Transverse colon (tissue), 4 donors: ENCODE data around the gene GSKIP.
A peak's percentile ranks its signal among the peaks of the same experiment; 100 is the strongest.

Experiments used
- CTCF ChIP-seq, 5 experiments: fragments of 200-600 bp in 3 of 5; fragments of 450-650 bp in 2 of 5; sonication (generic) in 3 of 5; IDR thresholded peaks; 1 replicate in 2 of 5; 2 replicates in 3 of 5; pipeline ENCODE4 v1.5.1; 2016 to 2017; ENCODE audit warnings: antibody characterized with exemption in 5 of 5, inconsistent platforms in 3 of 5, mild to moderate bottlenecking in 2 of 5, moderate library complexity in 1 of 5
- POLR2AphosphoS5 ChIP-seq, 3 donors: sonication (generic); formaldehyde crosslinking; IDR thresholded peaks; one replicate each; pipeline ENCODE4 v1.6.1; 2016; ENCODE audit warnings: antibody characterized with exemption in 3 of 3

- TF ChIP-seq CTCF (IDR thresholded peaks at IDR 0.05), result no peak
- TF ChIP-seq POLR2AphosphoS5 (IDR thresholded peaks at IDR 0.05), result peak in 2 of 3 donors; percentile 59 to 86
Measured at GRCh38 chr14:96364962-96365361, 1.6 kb downstream of the GSKIP start.
